ENCODE results near the gene EFCAB11. TPM values are rescaled to one million over a fixed set of nuclear protein-coding genes. Genes with fewer than 3 reads are reported as not detected.

Gene EFCAB11
- polyA plus RNA-seq, 3 donors: 2.0 to 4.3 (median 2.1) TPM

DNA sequence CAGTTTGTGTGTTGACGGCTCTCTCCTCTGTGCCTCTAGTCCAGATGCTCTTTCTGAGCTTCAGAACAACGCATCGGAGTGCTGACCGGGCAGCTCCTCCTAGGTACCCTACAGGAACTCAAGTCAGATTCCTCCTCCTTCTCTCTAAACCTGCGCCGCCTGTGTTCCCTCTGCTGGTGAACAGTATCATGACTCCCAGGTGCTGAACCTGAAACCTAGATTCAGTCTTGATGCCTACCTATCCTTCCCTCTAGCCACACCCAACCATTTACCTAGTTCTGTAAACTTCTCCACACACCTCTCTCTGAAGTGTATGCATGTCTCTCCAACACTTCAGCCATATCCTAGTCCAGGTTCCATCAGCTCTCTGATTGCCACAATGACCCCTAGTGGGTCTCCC lies 112.7 kb downstream of the EFCAB11 start:
- no peaks in the 10 kb centered on the region for H4K20me1 ChIP-seq (ENCODE audit: insufficient read depth, low read length)
- intact Hi-C loops (cut with micrococcal nuclease): no loop called here
- no peak overlapping the region for H3K9ac ChIP-seq (ENCODE audit: insufficient read depth, low read length, poor library complexity, severe bottlenecking)
- no peaks in the 10 kb centered on the region for H3K36me3 ChIP-seq (replicated peaks in 1 of 2; ENCODE audit: control insufficient read depth in 1 of 2, insufficient read depth in 2 of 2, low read length in 2 of 2)
- peaks cover 0 to 3% (median 1%) of the 10 kb centered on the region in 3 donors for H3K27me3 Mint-ChIP-seq (ENCODE audit: low read depth in 3 of 3)
- no peaks in the 10 kb centered on the region for H3K27me3 ChIP-seq (ENCODE audit: control insufficient read depth in 2 of 2, insufficient read depth in 2 of 2, low read length in 2 of 2)
- TF ChIP-seq, protein P1, sequence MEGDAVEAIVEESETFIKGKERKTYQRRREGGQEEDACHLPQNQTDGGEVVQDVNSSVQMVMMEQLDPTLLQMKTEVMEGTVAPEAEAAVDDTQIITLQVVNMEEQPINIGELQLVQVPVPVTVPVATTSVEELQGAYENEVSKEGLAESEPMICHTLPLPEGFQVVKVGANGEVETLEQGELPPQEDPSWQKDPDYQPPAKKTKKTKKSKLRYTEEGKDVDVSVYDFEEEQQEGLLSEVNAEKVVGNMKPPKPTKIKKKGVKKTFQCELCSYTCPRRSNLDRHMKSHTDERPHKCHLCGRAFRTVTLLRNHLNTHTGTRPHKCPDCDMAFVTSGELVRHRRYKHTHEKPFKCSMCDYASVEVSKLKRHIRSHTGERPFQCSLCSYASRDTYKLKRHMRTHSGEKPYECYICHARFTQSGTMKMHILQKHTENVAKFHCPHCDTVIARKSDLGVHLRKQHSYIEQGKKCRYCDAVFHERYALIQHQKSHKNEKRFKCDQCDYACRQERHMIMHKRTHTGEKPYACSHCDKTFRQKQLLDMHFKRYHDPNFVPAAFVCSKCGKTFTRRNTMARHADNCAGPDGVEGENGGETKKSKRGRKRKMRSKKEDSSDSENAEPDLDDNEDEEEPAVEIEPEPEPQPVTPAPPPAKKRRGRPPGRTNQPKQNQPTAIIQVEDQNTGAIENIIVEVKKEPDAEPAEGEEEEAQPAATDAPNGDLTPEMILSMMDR (IDR thresholded peaks at IDR 0.05): no peak
- no peaks in the 10 kb centered on the region for H3K4me1 ChIP-seq (ENCODE audit: control insufficient read depth in 1 of 2, insufficient read depth in 2 of 2, low read length in 2 of 2)
- H3K79me2 ChIP-seq (ENCODE audit: insufficient read depth, low read length): no peaks in the 10 kb centered on the region
- no peak for DNase-seq
- H3K4me2 ChIP-seq (replicated peaks; ENCODE audit: extremely low read depth, low read length, poor library complexity, severe bottlenecking): no peak overlapping the region
- H3K27ac ChIP-seq (ENCODE audit: low read depth in 1 of 2, low read length in 2 of 2): no peak overlapping the region
- no peaks in the 10 kb centered on the region for H3K36me3 Mint-ChIP-seq
- WGBS (ENCODE audit: insufficient coverage): 98% methylated on average over 6 of the region's 6 CpGs
- no peaks in the 10 kb centered on the region for H3K9me3 ChIP-seq (replicated peaks in 1 of 2; ENCODE audit: control insufficient read depth in 1 of 2, insufficient read depth in 1 of 2, low read length in 2 of 2)
- H3K4me3 ChIP-seq (replicated peaks in 1 of 3; ENCODE audit: low read depth in 2 of 3, low read length in 3 of 3): no peak overlapping the region
- H2AFZ ChIP-seq (ENCODE audit: insufficient read depth, low read depth, low read length, poor library complexity, severe bottlenecking): no peak overlapping the region
- peaks cover 2 to 16% (median 7%) of the 10 kb centered on the region in 7 donors for H3K9me3 Mint-ChIP-seq
- peaks cover 2% of the 10 kb centered on the region for H3K4me1 Mint-ChIP-seq
- H3K4me3 Mint-ChIP-seq: no peak overlapping the region
- peak overlapping the region in 1 of 7 donors; percentile 19 for H3K27ac Mint-ChIP-seq

DNA sequence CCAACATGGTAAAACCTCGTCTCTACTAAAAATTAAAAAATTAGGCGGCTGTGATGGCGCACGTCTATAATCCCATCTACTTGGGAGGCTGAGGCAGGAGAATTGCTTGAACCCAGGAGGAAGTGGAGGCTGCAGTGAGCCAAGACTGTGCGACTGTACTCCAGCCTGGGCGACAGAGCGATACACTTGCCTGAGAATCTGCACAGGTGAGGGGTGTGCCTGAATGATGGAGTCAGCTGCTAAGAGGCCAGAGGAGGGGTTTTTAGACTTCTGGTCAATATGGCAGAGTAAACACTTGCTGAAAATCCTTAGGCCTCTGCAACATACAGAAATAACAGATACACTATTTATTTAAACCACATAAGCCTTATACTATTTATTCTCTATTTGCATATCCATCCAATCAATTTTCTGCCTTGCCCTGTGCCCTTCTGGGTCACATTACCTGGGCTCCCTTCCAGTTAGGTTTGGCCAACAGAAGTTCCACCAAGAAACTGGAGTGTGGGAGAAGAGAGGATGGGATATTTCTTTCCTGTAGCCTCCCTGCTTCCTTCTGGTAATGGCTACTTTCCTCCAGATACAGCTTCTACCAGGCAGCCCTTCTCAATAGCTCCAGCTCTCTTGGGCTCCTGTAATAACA lies 117.6 kb downstream of the EFCAB11 start:
- Mint-ChIP-seq H3K27me3 (ENCODE audit: low read depth in 3 of 3) (no peaks in the 10 kb centered on the region), H3K4me1 (no peaks in the 10 kb centered on the region), H3K36me3 (peaks cover 0 to 7% of the 10 kb centered on the region in 2 donors), H3K4me3 (no peak overlapping the region), H3K27ac (no peak overlapping the region), H3K9me3 (peaks cover 0 to 9% (median 4%) of the 10 kb centered on the region in 7 donors)
- intact Hi-C loops (cut with micrococcal nuclease): no loop called here
- Histone ChIP-seq H2AFZ (ENCODE audit: insufficient read depth, low read depth, low read length, poor library complexity, severe bottlenecking) (no peak overlapping the region), H3K9ac (ENCODE audit: insufficient read depth, low read length, poor library complexity, severe bottlenecking) (no peak overlapping the region), H3K27me3 (ENCODE audit: control insufficient read depth in 2 of 2, insufficient read depth in 2 of 2, low read length in 2 of 2) (no peaks in the 10 kb centered on the region), H3K4me3 (replicated peaks in 1 of 3; ENCODE audit: low read depth in 2 of 3, low read length in 3 of 3) (no peak overlapping the region), H3K27ac (ENCODE audit: low read depth in 1 of 2, low read length in 2 of 2) (no peak overlapping the region), H3K9me3 (replicated peaks in 1 of 2; ENCODE audit: control insufficient read depth in 1 of 2, insufficient read depth in 1 of 2, low read length in 2 of 2) (no peaks in the 10 kb centered on the region), H4K20me1 (ENCODE audit: insufficient read depth, low read length) (no peaks in the 10 kb centered on the region), H3K4me1 (ENCODE audit: control insufficient read depth in 1 of 2, insufficient read depth in 2 of 2, low read length in 2 of 2) (no peaks in the 10 kb centered on the region), H3K4me2 (replicated peaks; ENCODE audit: extremely low read depth, low read length, poor library complexity, severe bottlenecking) (no peak overlapping the region), H3K79me2 (ENCODE audit: insufficient read depth, low read length) (no peaks in the 10 kb centered on the region), H3K36me3 (replicated peaks in 1 of 2; ENCODE audit: control insufficient read depth in 1 of 2, insufficient read depth in 2 of 2, low read length in 2 of 2) (no peaks in the 10 kb centered on the region)
- TF ChIP-seq, protein P1 (IDR thresholded peaks at IDR 0.05): no peak
- WGBS (ENCODE audit: insufficient coverage): no CpG with 5 or more reads among the region's 7 CpGs
- DNase-seq: no peak
